Measurements from ENCODE around the gene SUPT5H.
"Not testable (repeated sequence)": the region's sequence is repeated elsewhere in the genome, so short reads cannot be mapped to it uniquely, and the experiment has no call there.

SUPT5H gene

GRCh38 chr19:39426170-39426569 lies 19.2 kb upstream of the SUPT5H start:
- no peak for FAIRE-seq

- no peak for FAIRE-seq
These were observed 17.7 kb upstream of the SUPT5H start for GRCh38 chr19:39427707-39428106.

GRCh38 chr19:39428283-39429112 lies 16.9 kb upstream of the SUPT5H start:
- FAIRE-seq: no peak

- peak; percentile 41 for FAIRE-seq
These were observed 14.4 kb upstream of the SUPT5H start for GRCh38 chr19:39430675-39431593.

- no peak for FAIRE-seq
These were observed 12.7 kb upstream of the SUPT5H start for GRCh38 chr19:39432677-39433025.

GRCh38 chr19:39433480-39434079 lies 11.8 kb upstream of the SUPT5H start:
- no peak for FAIRE-seq

- FAIRE-seq: no peak
These were observed 11.0 kb upstream of the SUPT5H start for GRCh38 chr19:39434123-39435076.

- FAIRE-seq: peak; percentile 70
These were observed 9.7 kb upstream of the SUPT5H start, which contains the start of gene RPS16 for GRCh38 chr19:39435499-39436349. TSS of gene RPS16 (minus strand) at chr19:39435949. CDS start at chr19:39435895, 54 bp downstream.

GRCh38 chr19:39436350-39436716 lies 9.0 kb upstream of the SUPT5H start:
- FAIRE-seq: no peak

GRCh38 chr19:39438270-39438934 lies 7.0 kb upstream of the SUPT5H start:
- no peak for FAIRE-seq

- no peak for FAIRE-seq
These were observed 685 bp upstream of the SUPT5H start for GRCh38 chr19:39444598-39445195.

- no peak for FAIRE-seq
These were observed 1.1 kb downstream of the SUPT5H start for GRCh38 chr19:39446365-39447084.

- FAIRE-seq: no peak
These were observed 2.9 kb downstream of the SUPT5H start for GRCh38 chr19:39448271-39448670.

GRCh38 chr19:39449116-39449797 lies 3.9 kb downstream of the SUPT5H start:
- FAIRE-seq: no peak

GRCh38 chr19:39451257-39451656 lies 5.9 kb downstream of the SUPT5H start:
- FAIRE-seq: not testable (repeated sequence)

- FAIRE-seq: no peak
These were observed 18.0 kb downstream of the SUPT5H start for GRCh38 chr19:39463403-39463802.

- no peak for FAIRE-seq
These were observed 20.8 kb downstream of the SUPT5H start for GRCh38 chr19:39465956-39466747.

GRCh38 chr19:39467941-39468340 lies 22.6 kb downstream of the SUPT5H start:
- no peak for FAIRE-seq
